VCaP (cell line): ENCODE results near the gene OXLD1.

Experiments used
- H3K27ac ChIP-seq: fragments of 450-650 bp; 2 replicates; pipeline ENCODE4 v1.5.1; 2017
- CTCF ChIP-seq: fragments of 450-650 bp; conservative IDR thresholded peaks from 2 replicates; pipeline ENCODE4 v1.5.1; 2017; ENCODE audit warnings: mild to moderate bottlenecking, moderate library complexity

The OXLD1 gene

GRCh38 chr17:81652906-81653771 lies 13.3 kb downstream of the OXLD1 start:
- H3K27ac ChIP-seq, result no peak overlapping the region
- no peak for TF ChIP-seq CTCF

- no peak for TF ChIP-seq CTCF
- H3K27ac ChIP-seq, result no peak overlapping the region; the same call in 1 of the 2 replicates
Measured at GRCh38 chr17:81651692-81652091, 14.7 kb downstream of the OXLD1 start.

- no peak overlapping the region; the same call in 1 of the 2 replicates for H3K27ac ChIP-seq
- TF ChIP-seq CTCF, result no peak
Measured at GRCh38 chr17:81650951-81651350, 15.5 kb downstream of the OXLD1 start.

GRCh38 chr17:81648707-81649085 lies 17.7 kb downstream of the OXLD1 start:
- no peak overlapping the region for H3K27ac ChIP-seq
- no peak for TF ChIP-seq CTCF

GRCh38 chr17:81648013-81648706 lies 18.2 kb downstream of the OXLD1 start:
- TF ChIP-seq CTCF, result no peak

GRCh38 chr17:81647640-81648012 lies 18.8 kb downstream of the OXLD1 start:
- no peak overlapping the region for H3K27ac ChIP-seq
- no peak for TF ChIP-seq CTCF

More at GRCh38 chr17:81648013-81648706, 18.2 kb downstream of the OXLD1 start:
- H3K27ac ChIP-seq, result no peak overlapping the region

GRCh38 chr17:81646869-81647600 lies 19.4 kb downstream of the OXLD1 start:
- H3K27ac ChIP-seq, result no peak overlapping the region
- no peak for TF ChIP-seq CTCF
